Activated CD4-positive, alpha-beta T cell treated with anti-CD3 and anti-CD28 coated beads, Interleukin-2, amount 10 ng/mL, durations not matched to agents 24 days and 14 days (primary cell): ENCODE data around the gene SIRT6. TPM values are rescaled to one million over a fixed set of nuclear protein-coding genes. Genes with fewer than 3 reads are reported as not detected.

Experiments
- DNase-seq: peaks from one replicate; pipeline ENCODE4 v3.0.0; 2022
- H3K27ac Mint-ChIP-seq: one replicate; pipeline ENCODE4 v1.8.0; 2022; ENCODE audit warnings: mild to moderate bottlenecking, mixed read lengths
- H3K27me3 Mint-ChIP-seq: one replicate; pipeline ENCODE4 v1.8.0; 2022; ENCODE audit warnings: mixed read lengths
- H3K36me3 Mint-ChIP-seq: one replicate; pipeline ENCODE4 v1.8.0; 2022; ENCODE audit warnings: low read depth, mild to moderate bottlenecking, mixed read lengths
- H3K4me1 Mint-ChIP-seq: one replicate; pipeline ENCODE4 v1.8.0; 2021; ENCODE audit warnings: mixed read lengths
- H3K4me3 Mint-ChIP-seq: one replicate; pipeline ENCODE4 v1.8.0; 2022; ENCODE audit warnings: mild to moderate bottlenecking, moderate library complexity, mixed read lengths
- H3K9me3 Mint-ChIP-seq: one replicate; pipeline ENCODE4 v1.8.0; 2021; ENCODE audit warnings: mixed read lengths
- intact Hi-C: fragments of 100-400 bp; cut with micrococcal nuclease; formaldehyde crosslinking; loops from one replicate; pipeline ENCODE4 v1.15.1; 2023
- total RNA-seq: library from RNA; stranded (reverse); gene quantifications from 2 replicates; pipeline ENCODE4 v1.2.3, GENCODE V29; 2022

Gene SIRT6
- total RNA-seq, 1 donor from 2014 or later = 48.0 TPM

- intact Hi-C loops = no loop called here
- Mint-ChIP-seq H3K27me3 (no peaks in the 10 kb centered on the region), H3K9me3 (peaks cover 4% of the 10 kb centered on the region), H3K36me3 (no peaks in the 10 kb centered on the region), H3K4me1 (peaks cover 2% of the 10 kb centered on the region), H3K4me3 (no peak overlapping the region), H3K27ac (no peak overlapping the region)
- DNase-seq = no peak
Observed at GRCh38 chr19:4215807-4216206, 33.4 kb upstream of the SIRT6 start.

- peaks cover 2% of the 10 kb centered on the region for H3K4me1 Mint-ChIP-seq
- no peak overlapping the region for H3K4me3 Mint-ChIP-seq
- peaks cover 4% of the 10 kb centered on the region for H3K9me3 Mint-ChIP-seq
- no peaks in the 10 kb centered on the region for H3K27me3 Mint-ChIP-seq
- intact Hi-C loops = no loop called here
- no peak for DNase-seq
- H3K36me3 Mint-ChIP-seq = no peaks in the 10 kb centered on the region
- H3K27ac Mint-ChIP-seq = no peak overlapping the region
Observed at GRCh38 chr19:4213116-4213515, 30.8 kb upstream of the SIRT6 start.

- H3K36me3 Mint-ChIP-seq = no peaks in the 10 kb centered on the region
- no peaks in the 10 kb centered on the region for H3K9me3 Mint-ChIP-seq
- intact Hi-C loops = no loop called here
- H3K27me3 Mint-ChIP-seq = no peaks in the 10 kb centered on the region
- DNase-seq = no peak
- no peak overlapping the region for H3K4me3 Mint-ChIP-seq
- H3K4me1 Mint-ChIP-seq = peaks cover 2% of the 10 kb centered on the region
- H3K27ac Mint-ChIP-seq = no peak overlapping the region
Observed at GRCh38 chr19:4210166-4210731, 27.9 kb upstream of the SIRT6 start.

GRCh38 chr19:4208385-4209094 is 26.2 kb upstream of the SIRT6 start:
- intact Hi-C loops = no loop called here
- Mint-ChIP-seq H3K9me3 (no peaks in the 10 kb centered on the region), H3K27me3 (no peaks in the 10 kb centered on the region), H3K4me1 (peaks cover 2% of the 10 kb centered on the region), H3K27ac (no peak overlapping the region), H3K4me3 (no peak overlapping the region), H3K36me3 (no peaks in the 10 kb centered on the region)
- no peak for DNase-seq

GRCh38 chr19:4206818-4207484 is 24.6 kb upstream of the SIRT6 start:
- Mint-ChIP-seq H3K36me3 (no peaks in the 10 kb centered on the region), H3K9me3 (no peaks in the 10 kb centered on the region), H3K27ac (no peak overlapping the region), H3K4me3 (no peak overlapping the region), H3K27me3 (no peaks in the 10 kb centered on the region), H3K4me1 (peaks cover 2% of the 10 kb centered on the region)
- intact Hi-C loops = no loop called here
- DNase-seq = no peak

- DNase-seq = no peak
- H3K4me1 Mint-ChIP-seq = peaks cover 10% of the 10 kb centered on the region
- peaks cover 11% of the 10 kb centered on the region for H3K9me3 Mint-ChIP-seq
- H3K4me3 Mint-ChIP-seq = no peak overlapping the region
- intact Hi-C loops = loop anchor here (5.0 kb wide), 1 partner anchor 214 kb away; the partner anchor contains the start of gene EEF2
- H3K27ac Mint-ChIP-seq = no peak overlapping the region
- peaks cover 8% of the 10 kb centered on the region for H3K36me3 Mint-ChIP-seq
- peaks cover 22% of the 10 kb centered on the region for H3K27me3 Mint-ChIP-seq
Observed at GRCh38 chr19:4201798-4202197, 19.4 kb upstream of the SIRT6 start.

GRCh38 chr19:4200940-4201542 is 18.7 kb upstream of the SIRT6 start:
- Mint-ChIP-seq H3K36me3 (peaks cover 8% of the 10 kb centered on the region), H3K4me1 (peaks cover 10% of the 10 kb centered on the region), H3K4me3 (no peak overlapping the region), H3K9me3 (peaks cover 11% of the 10 kb centered on the region), H3K27me3 (peaks cover 24% of the 10 kb centered on the region), H3K27ac (no peak overlapping the region)
- intact Hi-C loops = loop anchor here (5.0 kb wide), 1 partner anchor 214 kb away; the partner anchor contains the start of gene EEF2
- no peak for DNase-seq

GRCh38 chr19:4199699-4200293 is 17.4 kb upstream of the SIRT6 start:
- intact Hi-C loops = loop anchor here (5.0 kb wide), 1 partner anchor 212 kb away; the partner anchor contains the start of gene EEF2
- Mint-ChIP-seq H3K27ac (no peak overlapping the region), H3K36me3 (peaks cover 8% of the 10 kb centered on the region), H3K9me3 (peaks cover 11% of the 10 kb centered on the region), H3K4me3 (no peak overlapping the region), H3K4me1 (peaks cover 10% of the 10 kb centered on the region), H3K27me3 (peaks cover 24% of the 10 kb centered on the region)
- no peak for DNase-seq

- H3K4me3 Mint-ChIP-seq = no peak overlapping the region
- no peak for DNase-seq
- H3K36me3 Mint-ChIP-seq = peaks cover 8% of the 10 kb centered on the region
- H3K4me1 Mint-ChIP-seq = peaks cover 8% of the 10 kb centered on the region
- intact Hi-C loops = no loop called here
- peaks cover 11% of the 10 kb centered on the region for H3K9me3 Mint-ChIP-seq
- H3K27me3 Mint-ChIP-seq = peaks cover 27% of the 10 kb centered on the region
- H3K27ac Mint-ChIP-seq = no peak overlapping the region
Observed at GRCh38 chr19:4198467-4199126, 16.2 kb upstream of the SIRT6 start.

GRCh38 chr19:4197625-4198466 is 15.5 kb upstream of the SIRT6 start:
- Mint-ChIP-seq H3K27me3 (peaks cover 27% of the 10 kb centered on the region), H3K9me3 (peaks cover 11% of the 10 kb centered on the region), H3K36me3 (peaks cover 8% of the 10 kb centered on the region), H3K4me1 (peaks cover 8% of the 10 kb centered on the region), H3K27ac (no peak overlapping the region), H3K4me3 (no peak overlapping the region)
- no peak for DNase-seq
- intact Hi-C loops = no loop called here

GRCh38 chr19:4197228-4197624 is 14.9 kb upstream of the SIRT6 start:
- peaks cover 11% of the 10 kb centered on the region for H3K9me3 Mint-ChIP-seq
- peaks cover 8% of the 10 kb centered on the region for H3K36me3 Mint-ChIP-seq
- DNase-seq = no peak
- no peak overlapping the region for H3K4me3 Mint-ChIP-seq
- intact Hi-C loops = no loop called here
- peaks cover 27% of the 10 kb centered on the region for H3K27me3 Mint-ChIP-seq
- H3K27ac Mint-ChIP-seq = peak overlapping the region; percentile 2
- H3K4me1 Mint-ChIP-seq = peaks cover 8% of the 10 kb centered on the region

- intact Hi-C loops = no loop called here
- Mint-ChIP-seq H3K27me3 (peaks cover 27% of the 10 kb centered on the region), H3K36me3 (peaks cover 8% of the 10 kb centered on the region), H3K9me3 (peaks cover 11% of the 10 kb centered on the region), H3K4me3 (no peak overlapping the region), H3K27ac (peak overlapping the region; percentile 2), H3K4me1 (peaks cover 8% of the 10 kb centered on the region)
- no peak for DNase-seq
Observed at GRCh38 chr19:4196587-4197148, 14.3 kb upstream of the SIRT6 start.
